Measurements from ENCODE around the gene ANKIB1. TPM values are rescaled to one million over a fixed set of nuclear protein-coding genes. Genes with fewer than 3 reads are reported as not detected.

Gene ANKIB1
- total RNA-seq, 2 experiments from 2014 or later = 25.3 to 42.3 TPM

- ChIA-PET POLR2A (interaction anchor here (0.6 to 2.9 kb wide), 4 partner anchors 10 to 112 kb away, joined by 3 to 10 read pairs (median 3); partner anchors contain the start of genes ANKIB1 and KRIT1), CTCF (ENCODE audit: unreplicated experiment) (no interaction called here)
- no peak for DNase-seq (ENCODE audit: low spot score)
- TF ChIP-seq EZH2phosphoT487 (IDR thresholded peaks at IDR 0.05; ENCODE audit: borderline replicate concordance, low read depth, low read length) = no peak
- no peak for TF ChIP-seq CTCF (conservative IDR thresholded peaks at IDR 0.05; ENCODE audit: low read length)
- H3K4me3 ChIP-seq (ENCODE audit: low read depth, low read length, poor library complexity, severe bottlenecking) = no peak overlapping the region
- BruUV-seq (replicated peaks) = no TSS peak
- no peaks in the 10 kb centered on the region for H3K9me2 ChIP-seq (ENCODE audit: insufficient read depth, low read length)
- peaks cover 34% of the 10 kb centered on the region for H3K36me3 ChIP-seq (ENCODE audit: insufficient read depth, low read length)
- peak overlapping the region; percentile 77 for H3K4me2 ChIP-seq (ENCODE audit: low read length)
- no peak overlapping the region for H2AFZ ChIP-seq (ENCODE audit: low read length)
- peaks cover 26% of the 10 kb centered on the region for H3K4me1 ChIP-seq (ENCODE audit: insufficient read depth, low read length, poor library complexity, severe bottlenecking)
- H4K20me1 ChIP-seq (ENCODE audit: insufficient read depth, low read length) = no peaks in the 10 kb centered on the region
- no peak overlapping the region for H3K27ac ChIP-seq (ENCODE audit: low read depth, low read length, poor library complexity, severe bottlenecking)
- peaks cover 73% of the 10 kb centered on the region for H3K79me2 ChIP-seq (ENCODE audit: insufficient read depth, low read depth, low read length)
- intact Hi-C loops (cut with micrococcal nuclease; ENCODE audit: unreplicated experiment) = no loop called here
- H3K9me3 ChIP-seq (ENCODE audit: low read length) = peaks cover 26% of the 10 kb centered on the region; the same call in 1 of the 2 replicates
Measured at GRCh38 chr7:92275327-92275726, 29.6 kb downstream of the ANKIB1 start.

GRCh38 chr7:92276460-92276864 is 30.7 kb downstream of the ANKIB1 start:
- Histone ChIP-seq H3K4me2 (ENCODE audit: low read length) (peak overlapping the region; percentile 77), H3K4me1 (ENCODE audit: insufficient read depth, low read length, poor library complexity, severe bottlenecking) (peaks cover 26% of the 10 kb centered on the region), H3K4me3 (ENCODE audit: low read depth, low read length, poor library complexity, severe bottlenecking) (peak overlapping the region; percentile 53), H4K20me1 (ENCODE audit: insufficient read depth, low read length) (no peaks in the 10 kb centered on the region), H3K36me3 (ENCODE audit: insufficient read depth, low read length) (peaks cover 45% of the 10 kb centered on the region), H3K79me2 (ENCODE audit: insufficient read depth, low read depth, low read length) (peaks cover 62% of the 10 kb centered on the region; the same call in 1 of the 2 replicates), H3K9me2 (ENCODE audit: insufficient read depth, low read length) (no peaks in the 10 kb centered on the region), H3K9me3 (ENCODE audit: low read length) (peaks cover 38% of the 10 kb centered on the region), H3K27ac (ENCODE audit: low read depth, low read length, poor library complexity, severe bottlenecking) (peak overlapping the region; percentile 63), H2AFZ (ENCODE audit: low read length) (peak overlapping the region; percentile 10; the same call in 1 of the 2 replicates)
- ChIA-PET POLR2A (interaction anchor here (1.5 kb wide), 1 partner anchor 31 kb away, joined by 3 read pairs; the partner anchor contains the start of genes ANKIB1 and KRIT1), CTCF (ENCODE audit: unreplicated experiment) (no interaction called here)
- intact Hi-C loops (cut with micrococcal nuclease; ENCODE audit: unreplicated experiment) = no loop called here
- TF ChIP-seq EZH2phosphoT487 (IDR thresholded peaks at IDR 0.05; ENCODE audit: borderline replicate concordance, low read depth, low read length) (no peak), CTCF (conservative IDR thresholded peaks at IDR 0.05; ENCODE audit: low read length) (no peak)
- peak; percentile 69 for DNase-seq (ENCODE audit: low spot score)
- no TSS peak for BruUV-seq (replicated peaks)

- H4K20me1 ChIP-seq (ENCODE audit: insufficient read depth, low read length) = no peaks in the 10 kb centered on the region
- TF ChIP-seq CTCF (conservative IDR thresholded peaks at IDR 0.05; ENCODE audit: low read length) (no peak), EZH2phosphoT487 (IDR thresholded peaks at IDR 0.05; ENCODE audit: borderline replicate concordance, low read depth, low read length) (no peak)
- ChIA-PET CTCF (ENCODE audit: unreplicated experiment) (no interaction called here), POLR2A (interaction anchor here (0.7 to 1.4 kb wide), 5 partner anchors 10 to 48 kb away, joined by 3 to 4 read pairs (median 4); no protein-coding TSS in a partner anchor)
- no peak overlapping the region for H3K4me2 ChIP-seq (ENCODE audit: low read length)
- intact Hi-C loops (cut with micrococcal nuclease; ENCODE audit: unreplicated experiment) = no loop called here
- H3K9me3 ChIP-seq (ENCODE audit: low read length) = peaks cover 27% of the 10 kb centered on the region
- peaks cover 53% of the 10 kb centered on the region for H3K36me3 ChIP-seq (ENCODE audit: insufficient read depth, low read length)
- H3K9me2 ChIP-seq (ENCODE audit: insufficient read depth, low read length) = no peaks in the 10 kb centered on the region
- no peak overlapping the region for H3K27ac ChIP-seq (ENCODE audit: low read depth, low read length, poor library complexity, severe bottlenecking)
- H3K79me2 ChIP-seq (ENCODE audit: insufficient read depth, low read depth, low read length) = peaks cover 55% of the 10 kb centered on the region; the same call in 1 of the 2 replicates
- peaks cover 26% of the 10 kb centered on the region for H3K4me1 ChIP-seq (ENCODE audit: insufficient read depth, low read length, poor library complexity, severe bottlenecking)
- H2AFZ ChIP-seq (ENCODE audit: low read length) = no peak overlapping the region
- no peak for DNase-seq (ENCODE audit: low spot score)
- no TSS peak for BruUV-seq (replicated peaks)
- H3K4me3 ChIP-seq (ENCODE audit: low read depth, low read length, poor library complexity, severe bottlenecking) = no peak overlapping the region
Measured at GRCh38 chr7:92279396-92280031, 33.7 kb downstream of the ANKIB1 start.

Data from OCI-LY7 (cell line).